Measurements from ENCODE around the gene PANK4.

The PANK4 gene

DNA sequence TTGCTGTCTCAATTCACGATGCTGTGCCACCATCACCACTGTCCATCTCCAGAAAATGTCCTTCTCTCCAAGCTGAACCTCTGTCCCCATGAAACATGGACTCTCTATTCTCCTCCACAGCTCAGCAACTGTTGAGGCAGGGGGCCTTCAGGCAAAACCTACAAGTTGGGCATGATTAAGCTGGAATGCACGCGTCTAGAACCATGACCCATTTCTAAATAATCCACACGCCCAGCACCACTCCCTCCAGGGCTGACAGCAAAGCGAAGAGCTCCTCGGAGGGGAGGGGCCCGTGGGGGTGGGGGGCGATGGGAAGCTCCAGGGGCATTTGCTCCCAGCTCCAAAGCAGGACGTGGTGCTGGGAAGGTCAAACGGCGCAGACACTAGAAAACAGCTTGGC lies 7.0 kb upstream of the PANK4 start:
- no peak overlapping the region for H3K4me3 ChIP-seq (ENCODE audit: low read length)
- TF ChIP-seq, protein P1, sequence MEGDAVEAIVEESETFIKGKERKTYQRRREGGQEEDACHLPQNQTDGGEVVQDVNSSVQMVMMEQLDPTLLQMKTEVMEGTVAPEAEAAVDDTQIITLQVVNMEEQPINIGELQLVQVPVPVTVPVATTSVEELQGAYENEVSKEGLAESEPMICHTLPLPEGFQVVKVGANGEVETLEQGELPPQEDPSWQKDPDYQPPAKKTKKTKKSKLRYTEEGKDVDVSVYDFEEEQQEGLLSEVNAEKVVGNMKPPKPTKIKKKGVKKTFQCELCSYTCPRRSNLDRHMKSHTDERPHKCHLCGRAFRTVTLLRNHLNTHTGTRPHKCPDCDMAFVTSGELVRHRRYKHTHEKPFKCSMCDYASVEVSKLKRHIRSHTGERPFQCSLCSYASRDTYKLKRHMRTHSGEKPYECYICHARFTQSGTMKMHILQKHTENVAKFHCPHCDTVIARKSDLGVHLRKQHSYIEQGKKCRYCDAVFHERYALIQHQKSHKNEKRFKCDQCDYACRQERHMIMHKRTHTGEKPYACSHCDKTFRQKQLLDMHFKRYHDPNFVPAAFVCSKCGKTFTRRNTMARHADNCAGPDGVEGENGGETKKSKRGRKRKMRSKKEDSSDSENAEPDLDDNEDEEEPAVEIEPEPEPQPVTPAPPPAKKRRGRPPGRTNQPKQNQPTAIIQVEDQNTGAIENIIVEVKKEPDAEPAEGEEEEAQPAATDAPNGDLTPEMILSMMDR (conservative IDR thresholded peaks at IDR 0.05; ENCODE audit: low read depth, low read length): no peak
- DNase-seq (ENCODE audit: low read depth): no peak

DNA sequence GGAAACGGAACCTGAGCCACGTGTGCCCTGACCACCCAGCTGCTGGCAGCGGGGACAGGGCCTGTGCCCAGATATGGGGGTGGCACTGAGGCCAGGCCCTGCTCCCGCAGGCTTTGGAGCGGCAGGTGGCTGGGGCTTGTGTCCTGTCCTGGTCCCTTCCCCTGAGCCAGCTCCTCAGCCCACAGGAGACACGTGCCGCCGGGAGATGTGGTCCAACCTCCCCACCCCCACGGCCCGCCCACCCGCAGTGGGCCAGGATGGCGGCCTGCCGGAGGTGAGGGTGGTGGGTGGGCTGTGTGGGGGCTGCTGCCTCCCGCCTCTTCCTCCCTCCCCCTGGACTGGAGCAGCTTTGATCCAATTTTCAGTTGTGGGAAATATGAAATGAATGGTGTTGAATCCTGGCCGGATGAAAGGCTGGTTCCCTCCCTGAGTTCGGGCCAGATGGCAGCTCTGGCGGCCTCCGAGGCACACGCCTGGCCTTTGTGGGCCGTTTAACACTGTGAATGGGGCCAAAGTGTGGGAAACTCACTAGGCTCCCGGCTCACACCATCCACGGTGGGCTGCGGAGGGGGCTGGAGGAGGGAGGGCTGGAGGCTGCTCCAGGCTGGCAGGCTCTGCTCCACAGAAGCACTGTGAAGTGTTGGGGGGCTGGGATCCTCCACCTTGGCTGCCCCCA lies 6.2 kb upstream of the PANK4 start:
- H3K4me3 ChIP-seq (ENCODE audit: low read length): no peak overlapping the region

DNA sequence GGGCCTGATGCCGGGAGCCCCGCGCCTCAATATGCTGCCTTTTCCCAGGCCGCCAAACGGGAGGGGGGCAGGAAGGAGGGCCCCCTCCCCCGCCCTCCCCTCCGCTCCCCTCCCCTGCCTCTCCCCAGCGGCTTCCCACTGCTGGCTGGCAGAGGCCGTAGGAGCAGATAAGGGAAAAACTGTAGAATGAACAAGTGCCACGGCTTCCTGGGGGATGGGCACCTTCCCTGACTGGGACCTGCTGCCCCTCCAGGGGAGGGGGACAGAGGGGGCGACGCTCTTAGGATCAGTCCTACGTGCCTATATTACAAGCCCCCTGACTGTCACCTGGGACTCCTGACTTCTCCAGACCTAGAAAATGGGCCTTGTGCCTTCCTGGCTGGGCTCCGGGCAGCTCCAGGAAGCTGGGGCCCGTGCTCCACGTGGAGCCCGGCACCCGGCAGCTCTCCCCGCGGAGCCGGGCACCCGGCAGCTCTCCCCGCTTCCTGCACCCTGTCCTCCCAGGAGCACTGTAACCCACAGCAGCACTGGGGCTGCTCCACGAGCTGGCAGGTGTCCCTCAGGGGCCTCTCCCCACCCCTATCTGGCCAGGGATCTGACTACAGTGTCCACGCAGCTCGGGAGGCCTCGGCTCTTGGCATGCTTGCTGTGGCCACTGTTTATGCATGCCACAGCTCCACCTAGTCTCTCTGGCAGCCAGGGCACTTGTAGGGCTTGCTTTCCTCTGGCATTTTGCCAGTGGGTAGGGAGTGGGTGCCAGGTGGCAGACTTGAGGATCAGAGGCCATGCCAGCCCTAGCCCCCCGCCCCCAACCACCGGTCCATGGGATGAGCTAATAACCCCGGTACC lies 4.3 kb upstream of the PANK4 start:
- TF ChIP-seq, protein P1 (conservative IDR thresholded peaks at IDR 0.05; ENCODE audit: low read depth, low read length): peak; percentile 8
- no peak for DNase-seq (ENCODE audit: low read depth)
- H3K4me3 ChIP-seq (ENCODE audit: low read length): no peak overlapping the region

More for the DNA sequence above, 6.2 kb upstream of the PANK4 start:
- no peak for DNase-seq (ENCODE audit: low read depth)
- TF ChIP-seq, protein P1 (conservative IDR thresholded peaks at IDR 0.05; ENCODE audit: low read depth, low read length): no peak

DNA sequence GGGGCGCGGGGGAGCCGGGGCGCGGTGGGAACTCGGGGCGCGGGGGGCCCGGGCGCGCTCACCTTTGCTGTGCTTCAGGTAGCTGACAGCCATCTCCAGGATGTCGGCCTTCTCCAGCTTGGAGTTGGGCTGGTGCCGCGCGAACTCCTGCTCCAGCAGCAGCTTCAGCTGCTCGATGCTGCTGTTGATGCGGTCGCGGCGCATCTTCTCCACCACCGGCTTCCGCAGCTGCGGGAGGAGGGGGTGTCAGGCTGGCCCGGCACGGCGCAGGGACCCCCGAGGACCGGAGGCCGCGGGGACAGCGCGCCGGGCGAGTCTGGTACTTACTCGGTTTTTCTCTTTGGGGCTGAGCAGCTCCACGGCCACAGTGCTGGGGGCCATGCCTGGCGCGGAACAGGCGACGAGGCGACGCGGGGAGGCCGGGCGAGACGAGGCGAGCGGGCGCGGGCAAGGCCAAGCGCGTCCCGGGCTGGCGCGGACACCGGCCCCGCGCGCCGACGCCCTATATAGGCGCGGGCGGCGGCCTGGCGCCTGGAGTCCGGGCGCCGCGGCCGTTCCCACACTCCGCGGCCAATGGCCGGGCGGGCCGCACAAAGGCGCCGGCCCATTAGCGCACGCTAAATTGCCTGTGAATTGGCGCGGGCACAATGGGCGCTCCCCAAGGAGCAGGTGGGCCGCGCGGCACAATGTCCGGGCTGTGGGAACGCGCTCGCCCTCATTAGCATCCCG lies 3.6 kb upstream of the PANK4 start, which contains the start of gene HES5:
HES5 (minus strand) TSS at position 480 of the 729 bp plus-strand sequence; CDS start at position 381, 99 bp downstream.
- H3K4me3 ChIP-seq (ENCODE audit: low read length): no peak within 1 kb of the TSS
- DNase-seq (ENCODE audit: low read depth): no peak
- TF ChIP-seq, protein P1 (conservative IDR thresholded peaks at IDR 0.05; ENCODE audit: low read depth, low read length): no peak

DNA sequence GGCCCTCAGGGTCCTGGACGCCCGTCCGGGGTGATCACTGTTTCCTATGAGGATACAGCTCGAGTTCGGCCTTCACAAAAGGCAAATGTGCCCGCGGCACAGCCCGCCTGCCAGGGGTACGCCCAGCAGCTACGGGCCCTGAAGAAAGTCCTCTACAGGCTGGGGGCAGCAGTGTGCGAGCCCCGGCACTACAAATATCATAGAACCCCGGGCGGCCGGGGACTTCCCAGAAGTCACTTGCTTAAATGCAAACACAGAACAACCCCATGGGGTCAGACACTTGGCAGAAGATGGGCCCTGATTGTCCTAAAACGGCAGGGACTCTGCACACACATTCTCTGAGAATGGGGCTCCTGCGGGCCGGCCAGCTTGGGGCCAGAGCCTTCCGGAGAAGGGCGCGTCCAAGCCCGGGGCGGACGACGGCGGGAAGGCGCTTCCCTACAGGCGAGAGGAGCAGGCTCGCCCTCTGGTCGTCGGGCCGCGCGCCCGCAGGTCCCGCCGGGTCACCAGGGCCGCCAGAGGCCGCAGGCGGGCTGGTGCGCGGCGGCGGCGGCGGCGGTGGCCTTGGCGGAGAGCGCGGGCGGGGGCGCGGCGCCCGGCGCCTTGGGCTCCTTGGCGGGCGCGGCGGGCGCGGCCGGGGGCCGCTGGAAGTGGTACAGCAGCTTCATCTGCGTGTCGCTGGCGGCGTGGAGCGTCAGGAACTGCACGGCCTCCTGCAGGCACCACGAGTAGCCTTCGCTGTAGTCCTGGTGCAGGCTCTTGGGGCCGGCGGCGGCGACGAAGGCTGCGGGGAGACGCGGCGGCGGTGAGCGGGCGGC lies 2.8 kb upstream of the PANK4 start:
- DNase-seq (ENCODE audit: low read depth): no peak
- no peak overlapping the region for H3K4me3 ChIP-seq (ENCODE audit: low read length)
- TF ChIP-seq, protein P1 (conservative IDR thresholded peaks at IDR 0.05; ENCODE audit: low read depth, low read length): no peak

DNA sequence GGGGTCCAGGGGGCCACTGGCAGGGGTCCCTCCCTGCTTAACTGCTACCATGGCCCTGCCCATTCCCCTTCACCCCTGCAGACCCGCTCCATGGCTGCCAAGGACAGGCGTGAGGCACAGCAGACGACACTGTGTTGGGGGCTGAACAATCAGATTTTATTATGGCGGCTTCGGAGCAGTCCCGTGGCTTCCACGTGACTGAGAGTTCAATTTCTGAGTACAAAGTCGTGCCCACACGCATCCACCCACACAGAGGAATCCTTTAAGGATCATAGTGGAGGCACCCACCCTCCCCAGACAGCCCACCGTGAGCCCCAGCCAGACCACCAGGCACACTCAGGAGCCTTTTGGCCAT lies 2.2 kb upstream of the PANK4 start:
- TF ChIP-seq, protein P1 (conservative IDR thresholded peaks at IDR 0.05; ENCODE audit: low read depth, low read length): no peak
- no peak for DNase-seq (ENCODE audit: low read depth)
- no peak overlapping the region for H3K4me3 ChIP-seq (ENCODE audit: low read length)

All from retinal pigment epithelial cell (primary cell).